CD4-positive, alpha-beta memory T cell (primary cell): ENCODE data around the gene UCN3. TPM values are rescaled to one million over a fixed set of nuclear protein-coding genes. Genes with fewer than 3 reads are reported as not detected.

Source experiments
- CTCF ChIA-PET: fragments of 350-600 bp; sonication (Branson Sonifier 250); formaldehyde crosslinking; loops from one replicate; lab custom pipeline; 2021; ENCODE audit warnings: inconsistent platforms; ENCODE audit not compliant: partially characterized antibody; lab: Charles Lee
- POLR2A ChIA-PET: fragments of 350-600 bp; sonication (Branson Sonifier 250); formaldehyde crosslinking; loops from one replicate; lab custom pipeline; 2021; ENCODE audit not compliant: partially characterized antibody; lab: Charles Lee
- DNase-seq, 5 donors: peaks; one replicate each; pipeline versions ENCODE4 v3.0.0 to v3.0.0-alpha.2; 2020 to 2022; ENCODE audit warnings: mixed read lengths in 1 of 5
- H3K27ac ChIP-seq: one replicate; pipeline ENCODE4 v1.7.0; 2013; ENCODE audit warnings: low read depth, low read length
- H3K27me3 ChIP-seq: 2 replicates; pipeline ENCODE4 v1.7.0; 2013; ENCODE audit warnings: mild to moderate bottlenecking, low read length, moderate library complexity; ENCODE audit not compliant: insufficient read depth
- H3K36me3 ChIP-seq: 2 replicates; pipeline ENCODE4 v1.7.0; 2013; ENCODE audit warnings: mild to moderate bottlenecking, low read length, moderate library complexity; ENCODE audit not compliant: insufficient read depth
- H3K4me1 ChIP-seq: 2 replicates; pipeline ENCODE4 v1.7.0; 2013; ENCODE audit warnings: mild to moderate bottlenecking, low read length, moderate library complexity; ENCODE audit not compliant: insufficient read depth
- H3K4me3 ChIP-seq, 2 donors: one replicate each; pipeline ENCODE4 v1.7.0; 2013; ENCODE audit warnings: low read length in 2 of 2, mild to moderate bottlenecking in 1 of 2
- H3K9me3 ChIP-seq, 2 donors: one replicate each; pipeline ENCODE4 v1.7.0; 2013; ENCODE audit warnings: low read length in 2 of 2, control low read depth in 1 of 2; ENCODE audit not compliant: control insufficient read depth in 1 of 2
- H3K27ac Mint-ChIP-seq, 7 donors: one replicate each; pipeline ENCODE4 v1.8.0; 2020 to 2021; ENCODE audit warnings: mixed read lengths in 7 of 7, mild to moderate bottlenecking in 6 of 7, inconsistent platforms in 3 of 7, moderate library complexity in 3 of 7
- H3K27me3 Mint-ChIP-seq, 2 donors: one replicate each; pipeline ENCODE4 v1.8.0; 2020 to 2021; ENCODE audit warnings: mixed read lengths in 2 of 2
- H3K36me3 Mint-ChIP-seq, 2 donors: one replicate each; pipeline ENCODE4 v1.8.0; 2020 to 2021; ENCODE audit warnings: mixed read lengths in 2 of 2, inconsistent platforms in 1 of 2, mild to moderate bottlenecking in 1 of 2
- H3K4me1 Mint-ChIP-seq, 4 donors: one replicate each; pipeline ENCODE4 v1.8.0; 2020 to 2021; ENCODE audit warnings: mixed read lengths in 4 of 4, mild to moderate bottlenecking in 1 of 4
- H3K4me3 Mint-ChIP-seq, 8 donors: one replicate each; pipeline ENCODE4 v1.8.0; 2020 to 2021; ENCODE audit warnings: mixed read lengths in 8 of 8, mild to moderate bottlenecking in 7 of 8, moderate library complexity in 6 of 8, inconsistent platforms in 3 of 8
- H3K9me3 Mint-ChIP-seq, 8 donors: one replicate each; pipeline ENCODE4 v1.8.0; 2020 to 2021; ENCODE audit warnings: mixed read lengths in 8 of 8, mild to moderate bottlenecking in 5 of 8, inconsistent platforms in 3 of 8, moderate library complexity in 1 of 8
- intact Hi-C: fragments of 100-400 bp; cut with micrococcal nuclease; formaldehyde crosslinking; loops from one replicate; pipeline ENCODE4 v1.15.1; 2023
- polyA plus RNA-seq, 2 donors: library from polyadenylated mRNA; unstranded; fragments of 300-500 nt; fragmentation: Illumina TruSeq; gene quantifications; one replicate each; pipeline ENCODE4 v1.2.3, GENCODE V29; 2021
- total RNA-seq, 2 experiments: library from RNA; stranded (reverse); gene quantifications; one replicate each; pipeline ENCODE4 v1.2.3, GENCODE V29; 2021

The UCN3 gene
- total and polyA plus RNA-seq, 4 experiments from 2014 or later, result not detected

DNA sequence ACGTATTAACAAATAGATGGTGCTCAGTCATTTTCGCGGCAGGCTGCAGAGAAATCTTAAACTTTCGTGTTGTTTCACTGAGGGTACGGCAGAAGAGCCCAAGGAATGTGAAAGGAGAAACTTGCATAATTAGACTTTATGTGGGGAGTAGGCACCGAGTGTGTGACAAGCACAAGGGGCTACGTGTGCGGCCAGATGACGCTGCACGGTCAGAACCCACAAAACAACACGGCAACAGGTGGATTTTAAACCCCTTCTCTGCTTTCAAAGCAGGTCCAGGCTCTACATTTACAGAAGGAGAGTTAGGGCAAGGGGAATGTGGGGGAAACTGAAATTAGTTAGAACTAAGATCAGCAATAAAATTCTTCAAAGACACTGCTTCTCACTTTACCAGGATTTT, 392 bp upstream of the UCN3 start:
- Mint-ChIP-seq H3K36me3 (no peaks in the 10 kb centered on the region), H3K27me3 (peaks cover 0 to 5% of the 10 kb centered on the region in 2 donors), H3K27ac (no peak overlapping the region), H3K9me3 (no peaks in the 10 kb centered on the region), H3K4me1 (peaks cover 0 to 7% (median 0%) of the 10 kb centered on the region in 4 donors), H3K4me3 (no peak overlapping the region)
- Histone ChIP-seq H3K27me3 (no peaks in the 10 kb centered on the region), H3K27ac (no peak overlapping the region), H3K9me3 (no peaks in the 10 kb centered on the region), H3K4me3 (no peak overlapping the region), H3K4me1 (no peaks in the 10 kb centered on the region), H3K36me3 (no peaks in the 10 kb centered on the region)
- no peak for DNase-seq
- ChIA-PET POLR2A (no interaction called here), CTCF (no interaction called here)
- intact Hi-C loops, result no loop called here

DNA sequence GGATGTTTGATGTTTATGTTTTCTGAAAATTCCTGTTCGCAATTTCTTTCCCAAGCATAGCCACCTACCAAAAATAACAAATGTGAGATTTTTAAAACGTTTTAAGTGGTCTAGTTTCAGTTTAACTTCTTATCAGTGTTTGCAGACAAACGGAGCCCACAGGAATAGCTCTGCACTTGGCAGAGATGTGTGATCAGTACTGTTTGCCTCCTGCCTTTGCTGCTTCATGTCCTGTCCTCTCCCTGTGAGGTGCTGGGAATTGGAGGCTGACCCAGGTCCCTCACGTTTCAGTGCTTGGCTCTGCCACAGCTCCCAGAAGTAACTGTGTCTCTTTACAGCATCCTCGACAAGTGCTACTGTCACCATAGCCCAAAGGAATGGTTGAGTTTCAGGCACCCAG, 1.2 kb downstream of the UCN3 start:
- H3K4me1 ChIP-seq, result no peaks in the 10 kb centered on the region
- Mint-ChIP-seq H3K4me1 (peaks cover 0 to 7% (median 0%) of the 10 kb centered on the region in 4 donors), H3K27me3 (peaks cover 0 to 5% of the 10 kb centered on the region in 2 donors), H3K4me3 (no peak overlapping the region), H3K36me3 (no peaks in the 10 kb centered on the region), H3K9me3 (peaks cover 0 to 8% (median 0%) of the 10 kb centered on the region in 8 donors), H3K27ac (no peak overlapping the region)
- CTCF ChIA-PET, result no interaction called here
- POLR2A ChIA-PET, result no interaction called here
- DNase-seq, result no peak
- H3K27ac ChIP-seq, result no peak overlapping the region
- no peaks in the 10 kb centered on the region for H3K27me3 ChIP-seq
- H3K9me3 ChIP-seq, result no peaks in the 10 kb centered on the region
- H3K36me3 ChIP-seq, result no peaks in the 10 kb centered on the region
- no peak overlapping the region for H3K4me3 ChIP-seq
- intact Hi-C loops, result no loop called here

- H3K27ac Mint-ChIP-seq, result peak overlapping the region in 2 of 7 donors; percentile 15 to 53
- H3K36me3 Mint-ChIP-seq, result no peaks in the 10 kb centered on the region
- H3K36me3 ChIP-seq, result no peaks in the 10 kb centered on the region
- no peaks in the 10 kb centered on the region for H3K27me3 ChIP-seq
- no peak overlapping the region for H3K27ac ChIP-seq
- peaks cover 0 to 7% (median 0%) of the 10 kb centered on the region in 4 donors for H3K4me1 Mint-ChIP-seq
- no peaks in the 10 kb centered on the region for H3K4me1 ChIP-seq
- no peak for DNase-seq
- ChIA-PET CTCF (interaction anchor here (1.7 kb wide), 1 partner anchor 14 kb away, joined by 4 read pairs; no protein-coding TSS in a partner anchor), POLR2A (no interaction called here)
- peaks cover 0 to under 1% of the 10 kb centered on the region in 2 donors for H3K27me3 Mint-ChIP-seq
- H3K9me3 ChIP-seq, result no peaks in the 10 kb centered on the region
- H3K4me3 Mint-ChIP-seq, result no peak overlapping the region
- intact Hi-C loops, result no loop called here
- H3K4me3 ChIP-seq, result no peak overlapping the region
- H3K9me3 Mint-ChIP-seq, result peaks cover 0 to 8% (median 0%) of the 10 kb centered on the region in 8 donors
These were observed 4.8 kb downstream of the UCN3 start for GRCh38 chr10:5369362-5370158.

DNA sequence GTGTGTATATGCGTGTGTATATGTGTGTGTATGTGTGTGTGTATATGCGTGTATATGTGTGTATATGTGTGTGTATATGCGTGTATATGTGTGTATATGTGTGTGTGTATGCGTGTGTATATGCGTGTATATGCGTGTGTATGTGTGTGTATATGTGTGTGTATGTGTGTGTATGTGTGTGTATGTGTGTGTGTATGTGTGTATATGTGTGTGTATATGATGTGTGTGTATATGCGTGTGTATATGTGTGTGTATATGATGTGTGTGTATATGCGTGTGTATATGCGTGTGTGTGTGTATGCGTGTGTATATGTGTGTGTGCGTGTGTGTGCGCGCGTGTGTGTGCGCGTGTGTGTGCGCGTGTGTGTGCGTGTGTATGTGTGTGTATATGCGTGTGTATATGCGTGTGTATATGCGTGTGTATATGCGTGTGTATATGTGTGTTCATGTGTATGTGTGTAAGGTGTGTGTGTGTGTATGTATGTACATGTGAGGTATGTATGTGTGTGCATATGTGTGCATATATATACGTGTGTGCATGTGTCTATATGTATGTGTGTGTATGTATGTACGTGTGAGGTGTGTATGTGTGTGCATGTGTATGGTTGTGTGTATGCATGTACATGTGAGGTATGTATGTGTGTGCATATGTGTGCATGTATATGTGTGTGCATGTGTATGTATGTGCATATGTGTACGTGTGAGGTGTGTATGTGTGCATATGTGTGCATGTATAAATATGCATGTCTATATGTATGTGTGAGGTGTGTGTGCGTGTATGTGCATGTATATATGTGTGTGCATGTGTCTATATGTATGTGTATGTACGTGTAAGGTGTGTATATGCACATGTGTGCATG, 6.0 kb downstream of the UCN3 start:
- Histone ChIP-seq H3K27me3 (no peaks in the 10 kb centered on the region), H3K36me3 (no peaks in the 10 kb centered on the region), H3K27ac (no peak overlapping the region), H3K4me1 (no peaks in the 10 kb centered on the region), H3K9me3 (no peaks in the 10 kb centered on the region), H3K4me3 (no peak overlapping the region)
- ChIA-PET POLR2A (no interaction called here), CTCF (no interaction called here)
- no peak for DNase-seq
- no peaks in the 10 kb centered on the region for H3K36me3 Mint-ChIP-seq
- intact Hi-C loops, result no loop called here
- peaks cover 0 to 5% (median 0%) of the 10 kb centered on the region in 4 donors for H3K4me1 Mint-ChIP-seq
- peak overlapping the region in 3 of 7 donors; percentile 36 to 77 (median 72) for H3K27ac Mint-ChIP-seq
- H3K27me3 Mint-ChIP-seq, result peaks cover 0 to 5% of the 10 kb centered on the region in 2 donors
- peaks cover 0 to 8% (median 0%) of the 10 kb centered on the region in 8 donors for H3K9me3 Mint-ChIP-seq
- H3K4me3 Mint-ChIP-seq, result peak overlapping the region in 1 of 8 donors; percentile 3

GRCh38 chr10:5373307-5373706, 8.5 kb downstream of the UCN3 start:
- DNase-seq, result no peak
- Histone ChIP-seq H3K9me3 (no peaks in the 10 kb centered on the region), H3K4me3 (no peak overlapping the region), H3K27ac (no peak overlapping the region), H3K27me3 (no peaks in the 10 kb centered on the region), H3K4me1 (no peaks in the 10 kb centered on the region), H3K36me3 (no peaks in the 10 kb centered on the region)
- ChIA-PET CTCF (interaction anchor here (1.4 kb wide), 1 partner anchor 524 kb away, joined by 3 read pairs; no protein-coding TSS in a partner anchor), POLR2A (no interaction called here)
- intact Hi-C loops, result no loop called here
- H3K36me3 Mint-ChIP-seq, result no peaks in the 10 kb centered on the region
- no peak overlapping the region for H3K4me3 Mint-ChIP-seq
- no peak overlapping the region for H3K27ac Mint-ChIP-seq
- H3K27me3 Mint-ChIP-seq, result peaks cover 0 to 5% of the 10 kb centered on the region in 2 donors
- no peaks in the 10 kb centered on the region for H3K4me1 Mint-ChIP-seq
- peaks cover 0 to 8% (median 0%) of the 10 kb centered on the region in 8 donors for H3K9me3 Mint-ChIP-seq

DNA sequence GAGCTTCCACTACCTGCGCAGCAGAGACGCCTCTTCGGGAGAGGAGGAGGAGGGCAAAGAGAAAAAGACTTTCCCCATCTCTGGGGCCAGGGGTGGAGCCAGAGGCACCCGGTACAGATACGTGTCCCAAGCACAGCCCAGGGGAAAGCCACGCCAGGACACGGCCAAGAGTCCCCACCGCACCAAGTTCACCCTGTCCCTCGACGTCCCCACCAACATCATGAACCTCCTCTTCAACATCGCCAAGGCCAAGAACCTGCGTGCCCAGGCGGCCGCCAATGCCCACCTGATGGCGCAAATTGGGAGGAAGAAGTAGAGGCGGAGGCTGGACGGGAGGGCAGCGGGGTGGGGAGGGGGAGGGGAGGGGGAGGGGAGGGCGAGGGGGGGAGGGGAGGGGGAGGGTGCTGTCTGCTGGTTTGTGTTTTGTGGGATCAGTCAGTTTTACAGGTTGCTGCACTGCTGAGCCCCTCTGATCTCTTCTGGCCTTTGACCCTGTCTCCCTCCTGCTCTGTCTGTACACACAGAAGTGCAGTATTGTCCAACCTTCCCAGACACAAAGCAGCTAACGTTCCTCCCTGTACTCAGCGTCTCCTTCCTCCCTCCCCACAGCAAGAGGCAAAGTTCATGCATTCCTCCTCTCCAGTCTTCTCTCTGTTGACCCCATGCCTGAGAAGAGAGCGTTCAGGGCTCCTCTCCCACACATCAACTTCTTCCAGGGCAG, 9.3 kb downstream of the UCN3 start:
- H3K9me3 Mint-ChIP-seq, result peaks cover 0 to 10% (median under 1%) of the 10 kb centered on the region in 8 donors
- Histone ChIP-seq H3K36me3 (no peaks in the 10 kb centered on the region), H3K27ac (no peak overlapping the region), H3K4me3 (no peak overlapping the region), H3K9me3 (no peaks in the 10 kb centered on the region), H3K27me3 (no peaks in the 10 kb centered on the region), H3K4me1 (no peaks in the 10 kb centered on the region)
- H3K4me1 Mint-ChIP-seq, result no peaks in the 10 kb centered on the region
- H3K27me3 Mint-ChIP-seq, result peaks cover 0 to 5% of the 10 kb centered on the region in 2 donors
- ChIA-PET POLR2A (no interaction called here), CTCF (interaction anchor here (1.4 kb wide), 1 partner anchor 524 kb away, joined by 3 read pairs; no protein-coding TSS in a partner anchor)
- DNase-seq, result no peak
- intact Hi-C loops, result no loop called here
- H3K36me3 Mint-ChIP-seq, result no peaks in the 10 kb centered on the region
- no peak overlapping the region for H3K4me3 Mint-ChIP-seq
- peak overlapping the region in 1 of 7 donors; percentile 34 for H3K27ac Mint-ChIP-seq
